ENCODE results near the gene SDSL.

SDSL gene

DNA sequence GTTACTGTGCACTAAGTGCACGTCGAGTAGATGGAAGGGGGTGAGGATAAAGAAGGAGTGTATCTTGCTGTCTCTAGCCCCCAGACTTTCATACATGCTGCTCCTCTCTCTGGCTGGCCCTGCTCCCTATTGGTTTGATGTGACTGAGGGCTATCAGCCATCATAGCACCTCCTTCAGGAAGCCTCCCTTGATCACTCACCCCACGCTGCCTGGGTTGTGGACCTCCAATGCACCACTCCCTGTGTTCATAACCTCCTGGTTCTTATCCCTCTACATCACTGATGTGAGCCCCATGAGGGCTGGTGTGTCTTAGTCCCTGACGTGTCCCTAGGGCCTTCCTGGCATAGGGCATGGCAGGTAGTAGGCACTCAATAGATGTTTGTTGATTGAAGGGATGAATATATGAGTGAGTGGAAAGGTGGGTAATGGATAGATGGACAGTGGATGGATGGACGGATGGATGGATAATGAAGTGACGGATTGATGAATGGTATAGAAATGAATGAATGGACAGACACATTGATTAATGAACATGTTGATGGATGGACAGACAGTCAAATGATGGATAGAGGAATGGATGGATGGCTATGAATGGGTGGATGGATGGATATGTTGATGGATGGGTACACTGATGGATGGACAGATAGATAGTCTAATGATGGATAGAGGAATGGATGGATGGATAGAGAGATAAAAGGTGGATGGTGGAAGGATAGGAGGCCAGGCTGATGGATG lies 15.0 kb downstream of the SDSL start:
- Histone ChIP-seq H3K9me2 (replicated peaks; ENCODE audit: low read depth, low read length) (no peaks in the 10 kb centered on the region), H3K4me1 (ENCODE audit: insufficient read depth, low read length, poor library complexity, severe bottlenecking) (no peaks in the 10 kb centered on the region), H3K36me3 (ENCODE audit: insufficient read depth, low read length) (no peaks in the 10 kb centered on the region), H3K79me2 (ENCODE audit: insufficient read depth, low read length) (no peaks in the 10 kb centered on the region), H2AFZ (ENCODE audit: low read length) (no peak overlapping the region), H3K9ac (ENCODE audit: low read depth, low read length, poor library complexity, severe bottlenecking) (no peak overlapping the region), H3K27me3 (ENCODE audit: insufficient read depth, low read length, poor library complexity, severe bottlenecking) (no peaks in the 10 kb centered on the region), H4K20me1 (ENCODE audit: insufficient read depth, low read length, poor library complexity, severe bottlenecking) (no peaks in the 10 kb centered on the region), H3K9me3 (ENCODE audit: insufficient read depth, low read depth, low read length) (no peaks in the 10 kb centered on the region), H3K4me3 (ENCODE audit: low read length, poor library complexity, severe bottlenecking) (no peak overlapping the region), H3K4me2 (ENCODE audit: low read depth, low read length, poor library complexity, severe bottlenecking) (no peak overlapping the region), H3F3A (ENCODE audit: low read depth) (no peaks in the 10 kb centered on the region)
- TF ChIP-seq, protein P1, sequence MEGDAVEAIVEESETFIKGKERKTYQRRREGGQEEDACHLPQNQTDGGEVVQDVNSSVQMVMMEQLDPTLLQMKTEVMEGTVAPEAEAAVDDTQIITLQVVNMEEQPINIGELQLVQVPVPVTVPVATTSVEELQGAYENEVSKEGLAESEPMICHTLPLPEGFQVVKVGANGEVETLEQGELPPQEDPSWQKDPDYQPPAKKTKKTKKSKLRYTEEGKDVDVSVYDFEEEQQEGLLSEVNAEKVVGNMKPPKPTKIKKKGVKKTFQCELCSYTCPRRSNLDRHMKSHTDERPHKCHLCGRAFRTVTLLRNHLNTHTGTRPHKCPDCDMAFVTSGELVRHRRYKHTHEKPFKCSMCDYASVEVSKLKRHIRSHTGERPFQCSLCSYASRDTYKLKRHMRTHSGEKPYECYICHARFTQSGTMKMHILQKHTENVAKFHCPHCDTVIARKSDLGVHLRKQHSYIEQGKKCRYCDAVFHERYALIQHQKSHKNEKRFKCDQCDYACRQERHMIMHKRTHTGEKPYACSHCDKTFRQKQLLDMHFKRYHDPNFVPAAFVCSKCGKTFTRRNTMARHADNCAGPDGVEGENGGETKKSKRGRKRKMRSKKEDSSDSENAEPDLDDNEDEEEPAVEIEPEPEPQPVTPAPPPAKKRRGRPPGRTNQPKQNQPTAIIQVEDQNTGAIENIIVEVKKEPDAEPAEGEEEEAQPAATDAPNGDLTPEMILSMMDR (conservative IDR thresholded peaks at IDR 0.05; ENCODE audit: low read length): no peak
- no peak for TF ChIP-seq EZH2phosphoT487 (IDR thresholded peaks at IDR 0.05; ENCODE audit: borderline replicate concordance)

DNA sequence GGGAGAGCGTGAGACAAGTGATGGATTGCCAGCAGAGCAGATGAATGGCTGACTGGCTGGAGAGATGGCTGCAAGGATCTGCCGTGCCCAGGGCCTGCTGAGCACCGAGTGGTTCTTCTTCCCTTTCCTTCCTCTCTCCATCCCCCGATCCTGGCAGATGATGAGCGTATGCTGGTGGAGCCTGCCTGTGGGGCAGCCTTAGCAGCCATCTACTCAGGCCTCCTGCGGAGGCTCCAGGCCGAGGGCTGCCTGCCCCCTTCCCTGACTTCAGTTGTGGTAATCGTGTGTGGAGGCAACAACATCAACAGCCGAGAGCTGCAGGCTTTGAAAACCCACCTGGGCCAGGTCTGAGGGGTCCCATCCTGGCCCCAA lies 15.5 kb downstream of the SDSL start:
- Histone ChIP-seq H3K9me3 (ENCODE audit: insufficient read depth, low read depth, low read length) (no peaks in the 10 kb centered on the region), H3K9me2 (replicated peaks; ENCODE audit: low read depth, low read length) (no peaks in the 10 kb centered on the region), H3K4me1 (ENCODE audit: insufficient read depth, low read length, poor library complexity, severe bottlenecking) (no peaks in the 10 kb centered on the region), H3F3A (ENCODE audit: low read depth) (no peaks in the 10 kb centered on the region), H3K79me2 (ENCODE audit: insufficient read depth, low read length) (no peaks in the 10 kb centered on the region), H3K4me3 (ENCODE audit: low read length, poor library complexity, severe bottlenecking) (no peak overlapping the region), H3K27me3 (ENCODE audit: insufficient read depth, low read length, poor library complexity, severe bottlenecking) (no peaks in the 10 kb centered on the region), H3K4me2 (ENCODE audit: low read depth, low read length, poor library complexity, severe bottlenecking) (no peak overlapping the region), H3K9ac (ENCODE audit: low read depth, low read length, poor library complexity, severe bottlenecking) (no peak overlapping the region), H3K36me3 (ENCODE audit: insufficient read depth, low read length) (no peaks in the 10 kb centered on the region), H4K20me1 (ENCODE audit: insufficient read depth, low read length, poor library complexity, severe bottlenecking) (no peaks in the 10 kb centered on the region), H2AFZ (ENCODE audit: low read length) (no peak overlapping the region)
- TF ChIP-seq, protein P1 (conservative IDR thresholded peaks at IDR 0.05; ENCODE audit: low read length): no peak
- no peak for TF ChIP-seq EZH2phosphoT487 (IDR thresholded peaks at IDR 0.05; ENCODE audit: borderline replicate concordance)

DNA sequence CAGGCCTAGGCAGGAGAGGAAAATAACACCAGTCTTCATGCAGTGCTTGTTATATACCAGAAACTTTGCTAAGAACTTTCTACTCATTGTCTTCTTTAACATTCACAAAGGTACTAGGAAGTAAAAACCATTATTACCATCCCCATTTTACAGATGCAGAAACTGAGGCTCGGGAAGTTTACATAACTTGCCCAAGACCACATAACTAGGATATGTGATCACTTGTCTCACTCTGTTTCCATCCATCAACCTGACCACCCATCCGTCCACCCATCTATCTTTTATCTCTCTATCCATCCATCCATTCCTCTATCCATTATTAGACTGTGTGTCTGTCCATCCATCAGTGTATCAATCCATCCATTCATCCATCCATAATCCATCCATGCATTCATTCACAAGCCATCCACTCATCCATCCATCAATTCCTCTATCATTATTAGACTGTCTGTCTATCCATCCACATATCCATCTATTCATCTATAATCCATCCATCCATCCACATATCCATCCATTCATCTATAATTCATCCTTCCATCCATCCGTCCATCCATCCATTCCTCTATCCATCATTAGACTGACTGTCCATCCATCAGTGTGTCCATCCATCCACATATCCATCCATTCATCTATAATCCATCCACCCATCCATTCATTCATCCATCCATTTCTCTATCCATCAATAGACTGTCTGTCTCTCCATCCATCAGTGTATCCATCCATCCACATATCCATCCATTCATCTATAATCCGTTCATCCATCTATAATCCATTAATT lies 16.5 kb downstream of the SDSL start:
- no peak overlapping the region for H3K4me3 ChIP-seq (ENCODE audit: low read length, poor library complexity, severe bottlenecking)
- no peaks in the 10 kb centered on the region for H3K27me3 ChIP-seq (ENCODE audit: insufficient read depth, low read length, poor library complexity, severe bottlenecking)
- no peak overlapping the region for H2AFZ ChIP-seq (ENCODE audit: low read length)
- no peaks in the 10 kb centered on the region for H3F3A ChIP-seq (ENCODE audit: low read depth)
- no peaks in the 10 kb centered on the region for H3K36me3 ChIP-seq (ENCODE audit: insufficient read depth, low read length)
- H3K4me1 ChIP-seq (ENCODE audit: insufficient read depth, low read length, poor library complexity, severe bottlenecking): no peaks in the 10 kb centered on the region
- no peak overlapping the region for H3K4me2 ChIP-seq (ENCODE audit: low read depth, low read length, poor library complexity, severe bottlenecking)
- no peaks in the 10 kb centered on the region for H3K9me3 ChIP-seq (ENCODE audit: insufficient read depth, low read depth, low read length)
- H4K20me1 ChIP-seq (ENCODE audit: insufficient read depth, low read length, poor library complexity, severe bottlenecking): no peaks in the 10 kb centered on the region
- no peaks in the 10 kb centered on the region for H3K9me2 ChIP-seq (replicated peaks; ENCODE audit: low read depth, low read length)
- no peaks in the 10 kb centered on the region for H3K79me2 ChIP-seq (ENCODE audit: insufficient read depth, low read length)
- TF ChIP-seq, protein P1 (conservative IDR thresholded peaks at IDR 0.05; ENCODE audit: low read length): no peak
- TF ChIP-seq EZH2phosphoT487 (IDR thresholded peaks at IDR 0.05; ENCODE audit: borderline replicate concordance): no peak
- no peak overlapping the region for H3K9ac ChIP-seq (ENCODE audit: low read depth, low read length, poor library complexity, severe bottlenecking)

Measured in Loucy (cell line).